GM12878 (cell line): ENCODE results near the gene RAP2B. TPM values are rescaled to one million over a fixed set of nuclear protein-coding genes. Genes with fewer than 3 reads are reported as not detected.

Experiments used
- ATAC-seq: fragments of 200-7000 bp; cut with Tn5 transposase; 3 replicates; pipeline ENCODE4 v1.9.1; 2020; ENCODE audit warnings: mild to moderate bottlenecking, moderate library complexity
- BruUV-seq: library from RNA; stranded (reverse); fragments of 400-500 nt; replicated peaks from 2 replicates; lab custom pipeline; 2021; lab: Mats Ljungman, UMichigan
- CTCF ChIA-PET: fragments of 300-600 bp; sonication (Branson Sonifier 250); formaldehyde crosslinking; extraction: SDS; loops from one replicate; lab custom pipeline; 2021; ENCODE audit warnings: inconsistent platforms; lab: Yijun Ruan, JAX
- POLR2A ChIA-PET: fragments of 350-600 bp; formaldehyde crosslinking; extraction: SDS; loops from one replicate; lab custom pipeline; 2021; ENCODE audit warnings: inconsistent platforms; lab: Charles Lee
- RAD21 ChIA-PET: fragments of 300-600 bp; sonication (Branson Sonifier 250); formaldehyde crosslinking; loops from one replicate; lab custom pipeline; 2023; ENCODE audit warnings: antibody characterized with exemption; ENCODE audit not compliant: unreplicated experiment; lab: Charles Lee
- SMC1A ChIA-PET: fragments of 300-600 bp; sonication (Branson Sonifier 250); formaldehyde crosslinking; loops from one replicate; lab custom pipeline; 2023; ENCODE audit not compliant: unreplicated experiment, uncharacterized antibody; lab: Charles Lee
- DNase-seq: peaks from one replicate; pipeline ENCODE4 v3.0.0-alpha.2; 2011; ENCODE audit warnings: low read depth, low spot score
- FAIRE-seq: peaks from 3 replicates; lab custom pipeline; 2011; peaks lifted over from hg19 to GRCh38; lab: Jason Lieb, UNC
- H2AFZ ChIP-seq: 2 replicates; pipeline ENCODE4 v1.6.0; 2011; ENCODE audit warnings: low read depth, low read length, control low read depth; ENCODE audit not compliant: control insufficient read depth
- H3K27ac ChIP-seq: 2 replicates; pipeline ENCODE4 v1.5.1; 2011; ENCODE audit warnings: control low read depth; ENCODE audit not compliant: control insufficient read depth, insufficient read depth
- H3K27me3 ChIP-seq, 2 experiments: replicated peaks in 1 of 2; 2 replicates each; pipeline versions ENCODE4 v1.6.0 to v1.6.1; 2011; ENCODE audit warnings: low read length in 1 of 2; ENCODE audit not compliant: control insufficient read depth in 2 of 2, insufficient read depth in 2 of 2
- H3K36me3 ChIP-seq, 2 experiments: 2 replicates each; pipeline ENCODE4 v1.5.1; 2011; ENCODE audit warnings: low read length in 1 of 2; ENCODE audit not compliant: control insufficient read depth in 2 of 2, insufficient read depth in 2 of 2
- H3K4me1 ChIP-seq: 2 replicates; pipeline ENCODE4 v1.6.1; 2011; ENCODE audit warnings: mild to moderate bottlenecking, low read length, moderate library complexity, mixed read lengths; ENCODE audit not compliant: control insufficient read depth, insufficient read depth
- H3K4me2 ChIP-seq: 2 replicates; pipeline ENCODE4 v1.6.0; 2011; ENCODE audit warnings: control low read depth; ENCODE audit not compliant: control insufficient read depth, insufficient read depth
- H3K4me3 ChIP-seq: fragments of 200-600 bp; sonication (generic); 2 replicates; pipeline ENCODE4 v1.5.1; 2016
- H3K79me2 ChIP-seq: 2 replicates; pipeline ENCODE4 v1.6.0; 2011; ENCODE audit warnings: low read length; ENCODE audit not compliant: control insufficient read depth, insufficient read depth
- H3K9ac ChIP-seq: 2 replicates; pipeline ENCODE4 v1.8.0; 2011; ENCODE audit warnings: low read length, control low read depth, mixed read lengths; ENCODE audit not compliant: control insufficient read depth, insufficient read depth
- H3K9me3 ChIP-seq: replicated peaks from 3 replicates; pipeline ENCODE4 v1.5.1; 2011; ENCODE audit warnings: mild to moderate bottlenecking, low read length; ENCODE audit not compliant: control insufficient read depth, insufficient read depth
- H4K20me1 ChIP-seq: 2 replicates; pipeline ENCODE4 v1.6.0; 2011; ENCODE audit not compliant: control insufficient read depth, insufficient read depth
- CTCF ChIP-seq, 3 experiments: IDR thresholded peaks in 2 of 3; conservative IDR thresholded peaks in 1 of 3; 2 replicates each; pipeline ENCODE4 v1.5.1; 2011; ENCODE audit warnings: low read depth in 3 of 3, low read length in 3 of 3, mild to moderate bottlenecking in 3 of 3, control low read depth in 2 of 3, moderate library complexity in 2 of 3, inconsistent platforms in 1 of 3, mixed read lengths in 1 of 3; ENCODE audit not compliant: control insufficient read depth in 2 of 3, insufficient read depth in 1 of 3; ENCODE audit errors: extremely low read depth in 1 of 3
- GATAD2B ChIP-seq: fragments of 450-650 bp; conservative IDR thresholded peaks from 2 replicates; pipeline ENCODE4 v1.6.1; 2017; ENCODE audit warnings: low read depth, mild to moderate bottlenecking, moderate library complexity
- MTA2 ChIP-seq: fragments of 450-650 bp; IDR thresholded peaks from 2 replicates; pipeline ENCODE4 v1.6.1; 2016; ENCODE audit warnings: low read depth, mild to moderate bottlenecking, moderate library complexity
- SUZ12 ChIP-seq: fragments of 200-600 bp; sonication (generic); IDR thresholded peaks from one replicate; pipeline ENCODE4 v1.6.1; 2018; ENCODE audit warnings: antibody characterized with exemption, mild to moderate bottlenecking; ENCODE audit not compliant: unreplicated experiment
- ZNF384 ChIP-seq: IDR thresholded peaks from 2 replicates; pipeline ENCODE4 v1.6.1; 2012; ENCODE audit warnings: low read depth, mild to moderate bottlenecking, low read length, improper control_type of control experiment, borderline replicate concordance
- WGBS: methylation state at CpG from one replicate; pipeline ENCODE4 v1.1.6; 2016; ENCODE audit warnings: low lambda C conversion rate; ENCODE audit not compliant: insufficient replicate concordance, insufficient coverage; ENCODE audit errors: missing lambda C conversion rate; 5-methylcytosine and 5-hydroxymethylcytosine counted together
- in situ Hi-C: fragments of 300-500 bp; cut with MboI; formaldehyde crosslinking; loops from 9 replicates; pipeline ENCODE4 v1.14.3; 2018; ENCODE audit warnings: mixed read lengths
- intact Hi-C: fragments of 100-400 bp; cut with micrococcal nuclease; formaldehyde crosslinking; loops from one replicate; pipeline ENCODE4 v1.14.2; 2022; ENCODE audit not compliant: unreplicated experiment
- polyA plus RNA-seq, 11 experiments: library from polyadenylated mRNA; depleted of rRNA in 4 of 11; unstranded in 6 of 11; stranded (reverse) in 5 of 11; fragments of >200 nt; fragmentation: Nextera tagmentation in 4 of 11; fragmentation: Illumina TruSeq in 1 of 11; extraction: Ambion mirVana in 4 of 11; extraction: Trizol in 1 of 11; gene quantifications; 1 replicate in 1 of 11; 2 replicates in 10 of 11; pipeline versions ENCODE4 v1.2.1 to v1.2.3, GENCODE V29; 2011 to 2016; ENCODE audit warnings: inconsistent platforms in 2 of 11, missing spikeins in 2 of 11, low read depth in 1 of 11
- total RNA-seq, 4 experiments: library from RNA; depleted of rRNA in 3 of 4; stranded (reverse); fragments of >200 nt in 3 of 4; fragmentation: Illumina TruSeq in 1 of 4; extraction: Trizol in 1 of 4; gene quantifications; 2 replicates each; pipeline versions ENCODE4 v1.2.1 to v1.2.3, GENCODE V29; 2013 to 2021

The RAP2B gene
- total and polyA plus RNA-seq, 10 of the 15 experiments (the other 5 are each of a cell fraction or from before 2014, with no cell fraction given) = 5.9 to 21.3 (median 12.0) TPM

GRCh38 chr3:153163393-153163724 lies 1.3 kb downstream of the RAP2B start:
- Histone ChIP-seq H4K20me1 (no peaks in the 10 kb centered on the region), H3K9ac (peak overlapping the region; percentile 85), H3K4me3 (peak overlapping the region; percentile 98), H3K27ac (peak overlapping the region; percentile 78), H3K4me1 (peaks cover 11% of the 10 kb centered on the region), H3K79me2 (peaks cover 50% of the 10 kb centered on the region), H2AFZ (no peak overlapping the region), H3K36me3 (no peaks in the 10 kb centered on the region), H3K4me2 (peak overlapping the region; percentile 95), H3K27me3 (no peaks in the 10 kb centered on the region), H3K9me3 (no peaks in the 10 kb centered on the region)
- under 1% methylated on average over 9 of the region's 9 CpGs for WGBS
- ChIA-PET CTCF (interaction anchor here (2.3 to 2.4 kb wide), 2 partner anchors 120 to 807 kb away, joined by 10 to 13 read pairs; no protein-coding TSS in a partner anchor), SMC1A (interaction anchor here (1.4 kb wide), 1 partner anchor 11 kb away, joined by 3 read pairs; no protein-coding TSS in a partner anchor), RAD21 (interaction anchor here (0.7 to 2.7 kb wide), 4 partner anchors 9 to 145 kb away, joined by 3 to 10 read pairs (median 7); no protein-coding TSS in a partner anchor), POLR2A (interaction anchor here (0.6 to 1.2 kb wide), 3 partner anchors 37 to 901 kb away, joined by 3 to 9 read pairs (median 5); no protein-coding TSS in a partner anchor)
- ATAC-seq (no peak), FAIRE-seq (no peak), DNase-seq (no peak)
- no peak for TF ChIP-seq MTA2
- TF ChIP-seq SUZ12 = no peak
- 0 out of 6 replicates have a peak, but pooled peaks of 1 of the 3 experiments have one; percentile 2 for TF ChIP-seq CTCF (IDR thresholded peaks at IDR 0.05 in 2 of 3, conservative IDR thresholded peaks at IDR 0.05 in 1 of 3; ENCODE audit: control insufficient read depth in 2 of 3, extremely low read depth in 1 of 3, insufficient read depth in 1 of 3, low read depth in 3 of 3, low read length in 3 of 3)
- 0 out of 2 replicates have a peak, but pooled peaks have one; percentile 29 for TF ChIP-seq GATAD2B
- TF ChIP-seq ZNF384 = peak; percentile 55
- intact Hi-C loops = loop anchor here (5.0 to 10.0 kb wide), 4 partner anchors 129 to 1151 kb away; no protein-coding TSS in a partner anchor
- BruUV-seq = no TSS peak
- in situ Hi-C loops = no loop called here
